ENCODE results near the gene CARD6. TPM values are rescaled to one million over a fixed set of nuclear protein-coding genes. Genes with fewer than 3 reads are reported as not detected.

The CARD6 gene, protein sequence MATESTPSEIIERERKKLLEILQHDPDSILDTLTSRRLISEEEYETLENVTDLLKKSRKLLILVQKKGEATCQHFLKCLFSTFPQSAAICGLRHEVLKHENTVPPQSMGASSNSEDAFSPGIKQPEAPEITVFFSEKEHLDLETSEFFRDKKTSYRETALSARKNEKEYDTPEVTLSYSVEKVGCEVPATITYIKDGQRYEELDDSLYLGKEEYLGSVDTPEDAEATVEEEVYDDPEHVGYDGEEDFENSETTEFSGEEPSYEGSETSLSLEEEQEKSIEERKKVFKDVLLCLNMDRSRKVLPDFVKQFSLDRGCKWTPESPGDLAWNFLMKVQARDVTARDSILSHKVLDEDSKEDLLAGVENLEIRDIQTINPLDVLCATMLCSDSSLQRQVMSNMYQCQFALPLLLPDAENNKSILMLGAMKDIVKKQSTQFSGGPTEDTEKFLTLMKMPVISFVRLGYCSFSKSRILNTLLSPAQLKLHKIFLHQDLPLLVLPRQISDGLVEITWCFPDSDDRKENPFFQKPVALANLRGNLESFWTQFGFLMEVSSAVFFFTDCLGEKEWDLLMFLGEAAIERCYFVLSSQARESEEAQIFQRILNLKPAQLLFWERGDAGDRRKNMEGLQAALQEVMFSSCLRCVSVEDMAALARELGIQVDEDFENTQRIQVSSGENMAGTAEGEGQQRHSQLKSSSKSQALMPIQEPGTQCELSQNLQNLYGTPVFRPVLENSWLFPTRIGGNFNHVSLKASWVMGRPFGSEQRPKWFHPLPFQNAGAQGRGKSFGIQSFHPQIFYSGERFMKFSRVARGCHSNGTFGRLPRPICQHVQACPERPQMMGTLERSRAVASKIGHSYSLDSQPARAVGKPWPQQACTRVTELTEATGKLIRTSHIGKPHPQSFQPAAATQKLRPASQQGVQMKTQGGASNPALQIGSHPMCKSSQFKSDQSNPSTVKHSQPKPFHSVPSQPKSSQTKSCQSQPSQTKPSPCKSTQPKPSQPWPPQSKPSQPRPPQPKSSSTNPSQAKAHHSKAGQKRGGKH
- 0.27 and 0.46 TPM in 2 replicates for total RNA-seq (2013; cell fraction: nucleolus; rRNA removed)
- total RNA-seq (2014; rRNA removed) (0.56 and 0.65 TPM in 2 replicates), total RNA-seq (2014; rRNA removed; fragmentation: Illumina TruSeq; extraction: Trizol) (0.63 and 0.64 TPM in 2 replicates), total RNA-seq (2021) (0.64 TPM in 2 replicates), polyA plus RNA-seq (2011; rRNA removed) (1.2 TPM in 2 replicates), polyA plus RNA-seq (2014; fragmentation: Illumina TruSeq; extraction: Trizol) (0.65 and 1.3 TPM in 2 replicates), polyA plus RNA-seq (2014; fragmentation: Nextera tagmentation; extraction: Ambion mirVana) (under 1 TPM; 0.29 to 0.68 TPM), polyA plus RNA-seq (2014; rRNA removed) (0.34 and 0.35 TPM in 2 replicates), polyA plus RNA-seq (2016; fragmentation: Nextera tagmentation; extraction: Ambion mirVana) (under 1 TPM; 0.43 to 0.60 TPM), polyA minus RNA-seq (2011; rRNA and poly(A)+ RNA removed) (0.95 and 1.7 TPM in 2 replicates), Bru-seq, nascent RNA (percentile 39 among the genes with signal in this experiment), BruChase-seq, experiment 1, labeled RNA remaining after a 6-hour chase (percentile 30 among the genes with signal in this experiment), BruChase-seq, experiment 2, labeled RNA remaining after a 2-hour chase (percentile 40 among the genes with signal in this experiment)
- polyA plus RNA-seq (2011; ENCODE audit: low read depth) = 0.75 TPM
- polyA plus RNA-seq (2011; cell fraction: cytosol; rRNA removed) = 0.70 and 0.75 TPM in 2 replicates
- 0.33 and 0.39 TPM in 2 replicates for polyA plus RNA-seq (2011; cell fraction: nucleus; rRNA removed)
- polyA plus RNA-seq (2012) = 0.61 and 0.66 TPM in 2 replicates
- 0.52 and 0.53 TPM in 2 replicates for polyA minus RNA-seq (2011; cell fraction: cytosol; rRNA and poly(A)+ RNA removed)
- polyA minus RNA-seq (2011; cell fraction: nucleus; rRNA and poly(A)+ RNA removed) = 0.36 and 0.57 TPM in 2 replicates
- long read RNA-seq, experiment 1 = 0 reads
- long read RNA-seq, experiment 2, full-length matches to known transcripts = 1 of 3 reads
- long read RNA-seq, experiment 2, partial matches to known transcripts = 0 of 3 reads
- long read RNA-seq, experiment 2, other reads (novel, unspliced or antisense) = 2 of 3 reads

DNA sequence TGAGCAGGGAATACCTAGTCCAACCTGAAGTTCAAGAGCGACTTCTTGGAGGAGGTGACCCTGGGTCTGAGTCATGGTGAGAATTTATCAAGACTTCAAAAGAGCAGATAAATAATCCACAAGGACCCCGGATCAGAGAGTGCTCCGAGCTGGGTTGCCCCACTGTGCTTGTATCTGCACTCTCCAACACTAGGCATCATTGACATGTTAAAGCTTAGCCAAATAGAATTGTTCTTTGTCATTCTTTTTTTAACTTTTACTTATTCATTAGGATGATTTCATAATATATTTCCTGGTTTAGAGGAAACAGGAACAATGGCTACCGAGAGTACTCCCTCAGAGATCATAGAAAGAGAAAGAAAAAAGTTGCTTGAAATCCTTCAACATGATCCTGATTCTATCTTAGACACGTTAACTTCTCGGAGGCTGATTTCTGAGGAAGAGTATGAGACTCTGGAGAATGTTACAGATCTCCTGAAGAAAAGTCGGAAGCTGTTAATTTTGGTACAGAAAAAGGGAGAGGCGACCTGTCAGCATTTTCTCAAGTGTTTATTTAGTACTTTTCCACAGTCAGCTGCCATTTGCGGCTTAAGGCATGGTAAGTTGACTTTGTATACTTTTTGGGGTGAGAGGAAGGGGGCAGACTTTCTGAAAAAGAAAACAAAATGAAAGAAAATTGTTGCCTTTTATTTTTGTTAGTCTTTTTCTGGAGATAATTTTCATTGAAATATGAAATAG lies at the start of gene CARD6:
CARD6 (plus strand) TSS at position 300 of the 738 bp plus-strand sequence; CDS start at position 316, 16 bp downstream.
- in situ Hi-C loops (cut with MboI) (no loop called here), intact Hi-C loops (cut with micrococcal nuclease; ENCODE audit: unreplicated experiment) (no loop called here)
- 10% methylated on average over 9 of the region's 9 CpGs for WGBS (ENCODE audit: insufficient coverage, insufficient replicate concordance, low lambda C conversion rate, missing lambda C conversion rate)
- Histone ChIP-seq H3K4me3 (peak within 1 kb of the TSS; percentile 62; the same call in 1 of the 2 replicates), H2AFZ (ENCODE audit: control insufficient read depth, low read depth, low read length) (peak within 1 kb of the TSS; percentile 94), H3K9me3 (replicated peaks; ENCODE audit: control insufficient read depth, insufficient read depth, low read length) (no peaks in the 10 kb centered on the region), H3K27ac (ENCODE audit: control insufficient read depth, insufficient read depth) (peak within 1 kb of the TSS; percentile 61), H3K27me3 (replicated peaks in 1 of 2; ENCODE audit: control insufficient read depth in 2 of 2, insufficient read depth in 2 of 2, low read length in 1 of 2) (no peaks in the 10 kb centered on the region), H3K79me2 (ENCODE audit: control insufficient read depth, insufficient read depth, low read length) (no peaks in the 10 kb centered on the region), H3K36me3 (ENCODE audit: control insufficient read depth in 2 of 2, insufficient read depth in 2 of 2, low read length in 1 of 2) (no peaks in the 10 kb centered on the region), H3K4me2 (ENCODE audit: control insufficient read depth, insufficient read depth) (peak within 1 kb of the TSS; percentile 40), H3K4me1 (ENCODE audit: control insufficient read depth, insufficient read depth, low read length) (no peaks in the 10 kb centered on the region), H3K9ac (ENCODE audit: control insufficient read depth, insufficient read depth, low read length) (peak within 1 kb of the TSS; percentile 69), H4K20me1 (ENCODE audit: control insufficient read depth, insufficient read depth) (no peaks in the 10 kb centered on the region)
- ChIA-PET POLR2A (no interaction called here), SMC1A (ENCODE audit: uncharacterized antibody, unreplicated experiment) (no interaction called here), RAD21 (ENCODE audit: unreplicated experiment) (no interaction called here), CTCF (no interaction called here)
- BruUV-seq (replicated peaks) = TSS peak; percentile 74
- no peak for FAIRE-seq
- no peak for DNase-seq (ENCODE audit: low read depth, low spot score)
- ATAC-seq = peak; percentile 51
- TF ChIP-seq RB1 (IDR thresholded peaks at IDR 0.05; ENCODE audit: borderline replicate concordance) (no peak), KDM1A (IDR thresholded peaks at IDR 0.05; ENCODE audit: borderline replicate concordance) (no peak), RFX5 (IDR thresholded peaks at IDR 0.05; ENCODE audit: low read depth, low read length) (no peak), SPI1 (IDR thresholded peaks at IDR 0.05; ENCODE audit: borderline replicate concordance, insufficient read depth, low read depth, low read length) (no peak), CBX5 (IDR thresholded peaks at IDR 0.05; ENCODE audit: low read depth) (no peak), BMI1 (IDR thresholded peaks at IDR 0.05; ENCODE audit: borderline replicate concordance) (peak; percentile 21; the same call in 1 of the 2 replicates), TCF3 (IDR thresholded peaks at IDR 0.05; ENCODE audit: borderline replicate concordance, insufficient read depth, low read depth, low read length) (no peak), RBBP5 (conservative IDR thresholded peaks at IDR 0.05) (no peak), TARDBP (IDR thresholded peaks at IDR 0.05; ENCODE audit: borderline replicate concordance) (no peak)
- TF ChIP-seq, protein P1, sequence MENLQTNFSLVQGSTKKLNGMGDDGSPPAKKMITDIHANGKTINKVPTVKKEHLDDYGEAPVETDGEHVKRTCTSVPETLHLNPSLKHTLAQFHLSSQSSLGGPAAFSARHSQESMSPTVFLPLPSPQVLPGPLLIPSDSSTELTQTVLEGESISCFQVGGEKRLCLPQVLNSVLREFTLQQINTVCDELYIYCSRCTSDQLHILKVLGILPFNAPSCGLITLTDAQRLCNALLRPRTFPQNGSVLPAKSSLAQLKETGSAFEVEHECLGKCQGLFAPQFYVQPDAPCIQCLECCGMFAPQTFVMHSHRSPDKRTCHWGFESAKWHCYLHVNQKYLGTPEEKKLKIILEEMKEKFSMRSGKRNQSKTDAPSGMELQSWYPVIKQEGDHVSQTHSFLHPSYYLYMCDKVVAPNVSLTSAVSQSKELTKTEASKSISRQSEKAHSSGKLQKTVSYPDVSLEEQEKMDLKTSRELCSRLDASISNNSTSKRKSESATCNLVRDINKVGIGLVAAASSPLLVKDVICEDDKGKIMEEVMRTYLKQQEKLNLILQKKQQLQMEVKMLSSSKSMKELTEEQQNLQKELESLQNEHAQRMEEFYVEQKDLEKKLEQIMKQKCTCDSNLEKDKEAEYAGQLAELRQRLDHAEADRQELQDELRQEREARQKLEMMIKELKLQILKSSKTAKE (IDR thresholded peaks at IDR 0.05; ENCODE audit: low read depth, poor library complexity, severe bottlenecking) = no peak

Data from GM12878 (cell line).